HepG2 (cell line): Measurements from ENCODE around the gene WDR70. TPM values are rescaled to one million over a fixed set of nuclear protein-coding genes. Genes with fewer than 3 reads are reported as not detected.

Experiments used
- ATAC-seq: fragments of 200-7000 bp; cut with Tn5 transposase; 3 replicates; pipeline ENCODE4 v1.9.1; 2020; ENCODE audit warnings: mild to moderate bottlenecking, moderate library complexity
- BruUV-seq: library from RNA; stranded (reverse); fragments of 400-500 nt; replicated peaks from 2 replicates; lab custom pipeline; 2021; lab: Mats Ljungman, UMichigan
- CTCF ChIA-PET: fragments of 300-600 bp; formaldehyde crosslinking; extraction: SDS; loops from one replicate; lab custom pipeline; 2021; ENCODE audit warnings: low total read pairs, inconsistent platforms, low intra/inter-chr PET ratio; lab: Yijun Ruan, JAX
- POLR2A ChIA-PET: fragments of 350-600 bp; sonication (Branson Sonifier 250); formaldehyde crosslinking; loops from one replicate; lab custom pipeline; 2020; ENCODE audit warnings: antibody characterized with exemption, inconsistent platforms; lab: Yijun Ruan, JAX
- DNase-seq: peaks from one replicate; pipeline ENCODE4 v3.0.0-alpha.2; 2015; ENCODE audit warnings: low spot score
- FAIRE-seq: peaks from 3 replicates; lab custom pipeline; 2011; peaks lifted over from hg19 to GRCh38; lab: Jason Lieb, UNC
- H2AFZ ChIP-seq: one replicate; pipeline ENCODE4 v1.6.1; 2011; ENCODE audit warnings: low read length, inconsistent platforms
- H3K27ac ChIP-seq: fragments of 300-600 bp; 3 replicates; pipeline ENCODE4 v1.8.0; 2011; ENCODE audit warnings: mixed run types, mild to moderate bottlenecking, mixed read lengths, low read length, inconsistent platforms; ENCODE audit not compliant: insufficient read depth; ENCODE audit errors: extremely low read length
- H3K27me3 ChIP-seq, 2 experiments: fragments of 200-600 bp in 1 of 2; 2 replicates in 1 of 2; 3 replicates in 1 of 2; pipeline versions ENCODE4 v1.6.0 to v1.8.0; 2011; ENCODE audit warnings: low read length in 2 of 2, mild to moderate bottlenecking in 2 of 2, moderate library complexity in 2 of 2, inconsistent platforms in 1 of 2; ENCODE audit not compliant: insufficient read depth in 2 of 2, control insufficient read depth in 1 of 2
- H3K36me3 ChIP-seq, 2 experiments: fragments of 200-600 bp in 1 of 2; replicated peaks in 1 of 2; 2 replicates in 1 of 2; 3 replicates in 1 of 2; pipeline versions ENCODE4 v1.5.1 to v1.8.0; 2011; ENCODE audit warnings: low read length in 2 of 2, inconsistent platforms in 1 of 2; ENCODE audit not compliant: insufficient read depth in 2 of 2, control insufficient read depth in 1 of 2
- H3K4me1 ChIP-seq: 2 replicates; pipeline ENCODE4 v1.5.1; 2012; ENCODE audit warnings: low read length, inconsistent platforms; ENCODE audit not compliant: insufficient read depth
- H3K4me2 ChIP-seq: 2 replicates; pipeline ENCODE4 v1.6.0; 2011; ENCODE audit warnings: low read depth, low read length, inconsistent platforms
- H3K4me3 ChIP-seq, 3 experiments: fragments of 200-600 bp in 1 of 3; sonication (generic), shearing (Covaris generic) in 1 of 3; replicated peaks in 1 of 3; 2 replicates each; pipeline ENCODE4 v1.5.1; 2011 to 2016; ENCODE audit warnings: low read length in 3 of 3, inconsistent platforms in 2 of 3, low read depth in 2 of 3, mild to moderate bottlenecking in 2 of 3, control low read depth in 1 of 3, mixed read lengths in 1 of 3; ENCODE audit not compliant: insufficient read depth in 1 of 3
- H3K79me2 ChIP-seq: one replicate; pipeline ENCODE4 v1.6.1; 2011; ENCODE audit warnings: low read length, inconsistent platforms; ENCODE audit not compliant: insufficient read depth
- H3K9ac ChIP-seq: 2 replicates; pipeline ENCODE4 v1.6.0; 2011; ENCODE audit warnings: mild to moderate bottlenecking, low read depth, low read length, inconsistent platforms; ENCODE audit not compliant: insufficient read depth
- H3K9me3 ChIP-seq: 2 replicates; pipeline ENCODE4 v1.5.1; 2012; ENCODE audit warnings: mild to moderate bottlenecking, low read length
- H4K20me1 ChIP-seq: 2 replicates; pipeline ENCODE4 v1.6.0; 2011; ENCODE audit warnings: inconsistent platforms, mild to moderate bottlenecking, low read length, moderate library complexity; ENCODE audit not compliant: insufficient read depth
- ARNTL ChIP-seq: sonication (generic); formaldehyde crosslinking; IDR thresholded peaks from 2 replicates; pipeline ENCODE4 v1.4.0; 2020; ENCODE audit warnings: mild to moderate bottlenecking, missing genetic modification reagents
- ETV6 ChIP-seq: sonication (generic); formaldehyde crosslinking; conservative IDR thresholded peaks from 2 replicates; pipeline ENCODE4 v1.4.0; 2020; ENCODE audit warnings: missing genetic modification reagents
- MED1 ChIP-seq: sonication (generic); formaldehyde crosslinking; IDR thresholded peaks from 2 replicates; pipeline ENCODE4 v1.4.0; 2020; ENCODE audit warnings: missing genetic modification reagents
- PRMT3 ChIP-seq: sonication (generic); formaldehyde crosslinking; IDR thresholded peaks from 2 replicates; pipeline ENCODE4 v1.8.1; 2022; ENCODE audit warnings: low read depth, mild to moderate bottlenecking, moderate library complexity, missing genetic modification reagents, borderline replicate concordance
- RORA ChIP-seq: sonication (generic); formaldehyde crosslinking; IDR thresholded peaks from 2 replicates; pipeline ENCODE4 v1.5.0; 2020; ENCODE audit warnings: mild to moderate bottlenecking, missing genetic modification reagents, moderate library complexity
- UBTF ChIP-seq: sonication (generic); formaldehyde crosslinking; IDR thresholded peaks from 2 replicates; pipeline ENCODE4 v1.4.0; 2020; ENCODE audit warnings: mild to moderate bottlenecking, missing genetic modification reagents
- XRCC5 ChIP-seq: fragments of 200-400 bp; formaldehyde crosslinking; optimal IDR thresholded peaks from 2 replicates; pipeline ENCODE3; 2017; ENCODE audit warnings: mild to moderate bottlenecking, low read length
- ZNF335 ChIP-seq: sonication (generic); formaldehyde crosslinking; IDR thresholded peaks from 2 replicates; pipeline ENCODE4 v1.4.0; 2020; ENCODE audit warnings: missing genetic modification reagents
- ZNF589 ChIP-seq: sonication (generic); formaldehyde crosslinking; conservative IDR thresholded peaks from 2 replicates; pipeline ENCODE4 v1.8.0; 2022; ENCODE audit warnings: mild to moderate bottlenecking, moderate library complexity, missing genetic modification reagents
- ZNF652 ChIP-seq: IDR thresholded peaks from 2 replicates; pipeline ENCODE4 v1.6.1; 2016; ENCODE audit warnings: low read depth, borderline replicate concordance
- WGBS: methylation state at CpG from one replicate; pipeline ENCODE4 v1.1.6; 2017; ENCODE audit warnings: low lambda C conversion rate; 5-methylcytosine and 5-hydroxymethylcytosine counted together
- in situ Hi-C: cut with HindIII; loops from 2 replicates; pipeline ENCODE4 v1.10.0; 2017; ENCODE audit warnings: low pct_unique_long_range_greater_than_20kb; ENCODE audit not compliant: extremely low pct_ligation_motif_present
- intact Hi-C: fragments of 100-400 bp; cut with micrococcal nuclease; formaldehyde crosslinking; loops from one replicate; pipeline ENCODE4 v1.10.0; 2022; ENCODE audit not compliant: unreplicated experiment
- polyA plus RNA-seq, 8 experiments: library from polyadenylated mRNA; depleted of rRNA in 3 of 8; stranded (reverse) in 7 of 8; unstranded in 1 of 8; fragments of >200 nt; fragmentation: Illumina TruSeq in 4 of 8; extraction: Trizol in 4 of 8; gene quantifications; 2 replicates each; pipeline versions ENCODE4 v1.2.1 to v1.2.3, GENCODE V29; 2011 to 2016; ENCODE audit warnings: low read depth in 4 of 8, missing spikeins in 1 of 8, mixed read lengths in 1 of 8; ENCODE audit not compliant: insufficient read depth in 1 of 8
- total RNA-seq, 5 experiments: library from RNA; depleted of rRNA; stranded (reverse); fragments of >200 nt; fragmentation: Illumina TruSeq; extraction: Trizol; gene quantifications; 2 replicates each; pipeline ENCODE4 v1.2.3, GENCODE V29; 2016; ENCODE audit warnings: low read depth in 1 of 5
- TF ChIP-seq, protein P1 (sequence below): IDR thresholded peaks from 2 replicates; pipeline ENCODE4 v1.6.1; 2018; ENCODE audit warnings: missing genetic modification reagents, mild to moderate bottlenecking, missing compliant biosample characterization
- TF ChIP-seq, protein P2 (sequence below): sonication (generic); formaldehyde crosslinking; IDR thresholded peaks from 2 replicates; pipeline ENCODE4 v1.5.0; 2020; ENCODE audit warnings: mild to moderate bottlenecking, missing genetic modification reagents

Gene WDR70
- total and polyA plus RNA-seq, 2 of the 13 experiments (the other 11 are each of a cell fraction or from before 2014, with no cell fraction given): 14.6 to 30.6 TPM

GRCh38 chr5:37568893-37569292, 189.8 kb downstream of the WDR70 start (continued):
- TF ChIP-seq, protein P1, sequence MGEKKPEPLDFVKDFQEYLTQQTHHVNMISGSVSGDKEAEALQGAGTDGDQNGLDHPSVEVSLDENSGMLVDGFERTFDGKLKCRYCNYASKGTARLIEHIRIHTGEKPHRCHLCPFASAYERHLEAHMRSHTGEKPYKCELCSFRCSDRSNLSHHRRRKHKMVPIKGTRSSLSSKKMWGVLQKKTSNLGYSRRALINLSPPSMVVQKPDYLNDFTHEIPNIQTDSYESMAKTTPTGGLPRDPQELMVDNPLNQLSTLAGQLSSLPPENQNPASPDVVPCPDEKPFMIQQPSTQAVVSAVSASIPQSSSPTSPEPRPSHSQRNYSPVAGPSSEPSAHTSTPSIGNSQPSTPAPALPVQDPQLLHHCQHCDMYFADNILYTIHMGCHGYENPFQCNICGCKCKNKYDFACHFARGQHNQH (CRISPR knock-in tag): no peak

DNA sequence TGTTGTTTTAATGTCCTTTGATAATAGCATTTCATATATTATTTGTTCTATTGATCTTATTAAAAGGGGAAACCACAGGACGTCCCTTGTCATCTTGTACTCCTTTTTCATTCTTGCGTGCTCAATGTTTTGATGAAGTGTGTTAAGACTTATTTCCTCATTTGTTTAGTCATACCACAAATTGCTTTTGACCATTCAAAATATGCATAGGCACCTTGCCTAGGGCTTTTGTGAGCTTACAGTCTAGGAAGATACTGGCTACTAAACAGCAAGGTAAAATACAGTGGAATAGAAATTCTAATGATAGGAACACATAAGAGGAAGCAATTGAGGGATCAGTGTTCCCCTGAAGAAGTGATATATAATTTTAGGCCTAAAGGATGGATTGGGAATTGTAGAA, 190.3 kb downstream of the WDR70 start:
- Histone ChIP-seq H4K20me1 (no peaks in the 10 kb centered on the region), H3K9ac (no peak overlapping the region)
- CTCF ChIA-PET: no interaction called here
- TF ChIP-seq RORA (CRISPR knock-in tag) (no peak), MED1 (CRISPR knock-in tag) (no peak)
- TF ChIP-seq, all 625 proteins: peak for 0
- intact Hi-C loops: no loop called here
- Histone ChIP-seq H3K4me2 (no peak overlapping the region), H3K27me3 (no peaks in the 10 kb centered on the region), H3K9me3 (no peaks in the 10 kb centered on the region), H2AFZ (no peak overlapping the region), H3K36me3 (no peaks in the 10 kb centered on the region), H3K27ac (no peak overlapping the region), H3K4me3 (no peak overlapping the region), H3K79me2 (no peaks in the 10 kb centered on the region), H3K4me1 (peaks cover 9% of the 10 kb centered on the region)
- DNase-seq (no peak), FAIRE-seq (no peak), ATAC-seq (no peak)
- no TSS peak for BruUV-seq
- in situ Hi-C loops: no loop called here
- POLR2A ChIA-PET: no interaction called here
- 97% methylated on average over 2 of the region's 2 CpGs for WGBS

DNA sequence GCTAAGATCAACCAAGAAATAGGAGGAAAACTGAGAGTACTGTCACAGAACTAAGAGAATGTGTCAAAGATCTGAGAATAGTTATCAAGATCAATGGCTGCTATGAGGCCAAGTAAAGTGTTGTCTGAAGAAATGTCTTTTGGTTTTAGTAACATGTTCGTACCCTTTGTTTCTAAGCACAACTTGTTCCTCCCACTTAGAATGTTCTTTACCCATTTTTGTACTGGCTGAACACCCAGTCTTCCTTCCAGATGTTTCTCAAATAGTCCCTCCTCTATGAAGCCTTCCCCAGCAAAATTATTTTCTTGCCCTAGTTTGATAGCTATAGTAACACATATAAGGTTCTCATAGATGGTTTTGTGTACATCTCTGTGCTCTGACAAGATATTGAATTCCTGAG, 191.5 kb downstream of the WDR70 start:
- Histone ChIP-seq H3K4me3 (no peak overlapping the region), H3K4me1 (peaks cover 14% of the 10 kb centered on the region), H3K9ac (no peak overlapping the region), H3K9me3 (no peaks in the 10 kb centered on the region), H3K36me3 (no peaks in the 10 kb centered on the region), H3K27me3 (no peaks in the 10 kb centered on the region), H3K79me2 (no peaks in the 10 kb centered on the region), H3K27ac (no peak overlapping the region), H4K20me1 (no peaks in the 10 kb centered on the region), H3K4me2 (no peak overlapping the region), H2AFZ (no peak overlapping the region)
- intact Hi-C loops: no loop called here
- 100% methylated on average over 1 of the region's 1 CpG for WGBS
- BruUV-seq: no TSS peak
- in situ Hi-C loops: no loop called here
- FAIRE-seq (no peak), ATAC-seq (no peak), DNase-seq (no peak)
- CTCF ChIA-PET: no interaction called here
- POLR2A ChIA-PET: no interaction called here
- TF ChIP-seq ZNF589 (no peak), XRCC5 (no peak), ZNF652 (CRISPR knock-in tag) (no peak), UBTF (CRISPR knock-in tag) (no peak), ZNF335 (CRISPR knock-in tag) (no peak), ETV6 (CRISPR knock-in tag) (no peak), ARNTL (CRISPR knock-in tag) (no peak), PRMT3 (CRISPR knock-in tag) (no peak)
- TF ChIP-seq, protein P2, sequence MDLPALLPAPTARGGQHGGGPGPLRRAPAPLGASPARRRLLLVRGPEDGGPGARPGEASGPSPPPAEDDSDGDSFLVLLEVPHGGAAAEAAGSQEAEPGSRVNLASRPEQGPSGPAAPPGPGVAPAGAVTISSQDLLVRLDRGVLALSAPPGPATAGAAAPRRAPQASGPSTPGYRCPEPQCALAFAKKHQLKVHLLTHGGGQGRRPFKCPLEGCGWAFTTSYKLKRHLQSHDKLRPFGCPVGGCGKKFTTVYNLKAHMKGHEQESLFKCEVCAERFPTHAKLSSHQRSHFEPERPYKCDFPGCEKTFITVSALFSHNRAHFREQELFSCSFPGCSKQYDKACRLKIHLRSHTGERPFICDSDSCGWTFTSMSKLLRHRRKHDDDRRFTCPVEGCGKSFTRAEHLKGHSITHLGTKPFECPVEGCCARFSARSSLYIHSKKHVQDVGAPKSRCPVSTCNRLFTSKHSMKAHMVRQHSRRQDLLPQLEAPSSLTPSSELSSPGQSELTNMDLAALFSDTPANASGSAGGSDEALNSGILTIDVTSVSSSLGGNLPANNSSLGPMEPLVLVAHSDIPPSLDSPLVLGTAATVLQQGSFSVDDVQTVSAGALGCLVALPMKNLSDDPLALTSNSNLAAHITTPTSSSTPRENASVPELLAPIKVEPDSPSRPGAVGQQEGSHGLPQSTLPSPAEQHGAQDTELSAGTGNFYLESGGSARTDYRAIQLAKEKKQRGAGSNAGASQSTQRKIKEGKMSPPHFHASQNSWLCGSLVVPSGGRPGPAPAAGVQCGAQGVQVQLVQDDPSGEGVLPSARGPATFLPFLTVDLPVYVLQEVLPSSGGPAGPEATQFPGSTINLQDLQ (CRISPR knock-in tag): no peak
